Measurements from ENCODE around the gene DSTYK.
A peak's percentile ranks its signal among the peaks of the same experiment; 100 is the strongest.
"Not testable (repeated sequence)": the region's sequence is repeated elsewhere in the genome, so short reads cannot be mapped to it uniquely, and the experiment has no call there.

Gene DSTYK

GRCh38 chr1:205217418-205217817, 5.9 kb upstream of the DSTYK start:
- no peak for DNase-seq

- no peak for DNase-seq
Observed at GRCh38 chr1:205216588-205216987, 5.1 kb upstream of the DSTYK start.

- no peak for DNase-seq
Observed at GRCh38 chr1:205214756-205215155, 3.3 kb upstream of the DSTYK start.

- DNase-seq: no peak
Observed at GRCh38 chr1:205211839-205212536, 486 bp upstream of the DSTYK start.

- DNase-seq: peak in 1 of 2 donors; percentile 2
Observed at GRCh38 chr1:205210756-205211168, 740 bp downstream of the DSTYK start.

- no peak for DNase-seq
Observed at GRCh38 chr1:205208811-205209210, 2.7 kb downstream of the DSTYK start.

- DNase-seq: no peak
Observed at GRCh38 chr1:205205055-205205454, 6.4 kb downstream of the DSTYK start.

GRCh38 chr1:205204552-205204951, 7.0 kb downstream of the DSTYK start:
- no peak for DNase-seq

- DNase-seq: no peak
Observed at GRCh38 chr1:205199931-205200299, 11.6 kb downstream of the DSTYK start.

- DNase-seq: no peak
Observed at GRCh38 chr1:205199090-205199930, 12.2 kb downstream of the DSTYK start.

- DNase-seq: no peak
Observed at GRCh38 chr1:205192287-205192686, 19.2 kb downstream of the DSTYK start.

DNA sequence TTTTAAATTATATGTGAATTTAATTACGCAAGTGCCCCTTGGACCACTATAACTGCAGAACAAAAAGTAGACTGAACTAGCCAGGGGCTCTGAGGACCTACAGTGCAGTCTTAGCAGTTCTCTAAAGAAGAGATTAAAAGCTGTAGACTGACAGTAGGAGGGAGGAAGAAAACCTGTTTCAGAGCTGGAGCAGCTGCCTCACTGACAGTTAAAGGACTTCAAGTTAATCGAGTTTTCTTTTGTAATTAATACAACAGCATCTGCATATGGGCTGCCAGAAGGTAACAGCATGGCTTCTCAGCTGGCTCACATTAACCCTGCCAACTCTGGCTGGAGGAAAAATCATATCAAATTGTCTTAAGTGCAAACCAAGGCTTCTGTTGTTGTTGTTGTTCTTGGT, 19.9 kb downstream of the DSTYK start:
- no peak for DNase-seq

DNA sequence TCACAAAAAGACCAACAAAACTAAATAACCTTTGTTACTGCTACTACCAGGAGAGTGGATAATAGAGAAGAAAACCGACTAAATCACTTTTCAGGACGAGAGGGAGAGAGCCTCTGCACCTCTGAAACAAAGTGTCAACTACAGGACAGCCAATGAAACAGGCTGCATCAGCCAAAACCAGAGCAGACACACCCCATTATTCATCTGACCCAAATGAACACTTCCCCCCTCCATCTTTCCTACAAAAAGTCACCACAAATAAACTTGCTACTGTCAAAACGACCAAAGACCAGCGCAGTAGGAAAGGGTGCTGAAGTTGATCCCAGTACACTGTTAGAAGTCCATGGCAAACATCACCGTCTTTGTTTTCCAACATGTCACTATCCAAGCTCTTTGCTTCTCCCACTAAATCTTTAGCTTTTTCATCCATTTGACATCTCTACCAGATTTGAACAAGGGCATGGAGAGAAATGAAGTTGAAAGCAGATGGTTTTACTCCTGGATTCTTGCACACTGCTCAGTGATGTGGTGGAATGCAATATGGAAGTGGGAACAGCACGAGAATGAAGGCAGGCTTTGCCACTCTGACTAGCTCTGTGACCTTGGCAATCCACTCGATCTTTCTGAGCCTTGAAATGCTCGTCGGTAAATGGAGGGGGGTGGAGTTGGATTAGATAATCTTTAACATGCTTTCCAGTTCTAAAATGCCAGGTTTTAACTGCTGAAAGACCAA, 20.5 kb downstream of the DSTYK start:
- no peak for DNase-seq

- DNase-seq: no peak
Observed at GRCh38 chr1:205189131-205189530, 22.4 kb downstream of the DSTYK start.

- DNase-seq: no peak
Observed at GRCh38 chr1:205188596-205188995, 22.9 kb downstream of the DSTYK start.

DNA sequence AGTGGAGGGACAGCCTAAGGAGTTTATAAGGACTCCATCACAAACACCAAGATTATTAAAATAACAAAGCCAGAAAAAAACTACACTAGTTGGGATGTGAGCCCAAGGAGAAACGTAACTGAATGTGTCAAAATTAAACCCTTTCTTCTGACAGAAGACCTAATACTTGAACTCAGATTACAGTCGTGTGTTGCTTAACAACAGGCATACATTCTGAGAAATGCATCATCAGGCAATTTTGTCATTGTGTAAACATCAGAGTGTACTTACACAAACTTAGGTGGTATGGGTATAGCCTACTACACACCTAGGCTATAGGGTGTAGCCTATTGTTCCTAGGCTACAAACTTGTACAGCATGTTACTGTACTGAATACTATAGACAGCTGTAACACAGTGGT, 23.4 kb downstream of the DSTYK start:
- no peak for DNase-seq

GRCh38 chr1:205187420-205187819, 24.1 kb downstream of the DSTYK start:
- no peak for DNase-seq

DNA sequence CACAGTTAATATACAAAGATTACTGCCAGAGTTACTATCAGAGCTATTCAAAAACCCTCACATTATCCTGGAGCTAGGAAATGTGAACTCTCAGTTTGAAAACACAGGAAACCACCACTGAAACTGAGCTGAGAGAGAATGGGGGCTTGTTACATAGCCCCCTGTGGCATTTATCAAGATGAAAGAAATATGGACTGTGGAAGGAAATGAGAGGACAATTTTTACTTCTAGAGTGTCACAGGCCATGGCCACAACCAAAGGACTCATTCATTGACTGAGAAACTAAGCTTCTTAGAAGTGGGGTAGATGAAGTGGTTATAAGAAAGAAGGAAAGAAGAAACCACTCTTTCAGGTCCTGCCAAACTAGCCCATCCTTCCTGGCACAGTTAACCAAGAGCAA, 25.3 kb downstream of the DSTYK start:
- DNase-seq: no peak

DNA sequence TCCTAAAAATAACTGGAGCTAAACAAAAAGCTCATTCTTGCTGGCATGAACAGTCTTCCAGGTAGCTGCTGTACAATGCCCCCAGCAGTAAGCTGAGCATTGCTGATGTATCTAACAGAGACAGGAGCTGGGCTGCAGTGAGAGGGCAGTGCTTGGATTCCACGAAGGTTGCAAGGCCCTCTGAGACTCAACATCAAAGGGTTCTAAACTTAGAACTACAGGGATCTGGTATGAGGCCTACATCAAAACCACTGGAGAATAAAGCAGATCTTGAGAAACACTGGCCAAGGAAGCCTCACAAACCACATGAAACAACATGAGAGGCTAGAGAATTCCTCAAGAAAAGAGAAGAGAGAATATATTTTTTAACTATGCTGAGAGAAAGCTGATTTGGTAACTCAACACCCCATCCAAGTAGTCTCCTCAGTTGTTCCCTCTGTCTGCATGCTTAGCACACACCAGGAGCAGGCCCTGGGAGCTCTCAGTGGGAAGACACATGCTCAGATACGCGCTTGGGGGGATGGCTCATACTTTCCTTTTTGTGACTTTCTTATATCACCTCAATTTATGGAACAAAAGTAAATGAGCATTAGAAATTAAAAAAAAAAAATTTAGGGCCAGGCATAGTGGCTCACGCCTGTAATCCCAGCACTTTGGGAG, 27.7 kb downstream of the DSTYK start:
- no peak for DNase-seq

DNA sequence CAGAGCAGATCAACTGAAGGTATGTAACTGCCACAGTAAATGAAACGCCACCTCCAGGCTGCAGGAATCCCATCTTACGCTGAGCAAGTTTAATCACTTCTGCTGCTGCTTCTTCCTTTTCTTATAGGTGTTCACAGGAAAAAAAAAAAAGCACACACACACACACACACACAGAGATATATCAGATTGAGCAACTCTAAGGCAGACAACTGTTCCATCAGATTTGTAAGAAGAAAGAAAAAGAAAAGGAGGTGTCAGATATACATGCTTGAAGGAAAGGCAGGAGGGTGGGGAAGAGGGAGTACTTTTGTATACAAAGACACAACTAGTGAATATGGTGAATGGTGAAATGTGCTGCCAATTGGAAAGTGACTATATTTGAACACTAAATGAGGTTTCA, 28.6 kb downstream of the DSTYK start:
- no peak for DNase-seq

- DNase-seq: not testable (repeated sequence)
Observed at GRCh38 chr1:205180331-205180730, 31.2 kb downstream of the DSTYK start.

- DNase-seq: no peak
Observed at GRCh38 chr1:205179842-205180241, 31.7 kb downstream of the DSTYK start.

- no peak for DNase-seq
Observed at GRCh38 chr1:205172729-205173366, 38.7 kb downstream of the DSTYK start.
